NCI-H2081 treated with DMSO at 0.1 percent for 48 hours (cell line): ENCODE results near the gene TEP1.
"Not testable (repeated sequence)": the region's sequence is repeated elsewhere in the genome, so short reads cannot be mapped to it uniquely, and the experiment has no call there.

Source experiments
- DNase-seq: peaks from one replicate; lab custom pipeline; 2025; lab: John Stamatoyannopoulos, UW

Gene TEP1

DNA sequence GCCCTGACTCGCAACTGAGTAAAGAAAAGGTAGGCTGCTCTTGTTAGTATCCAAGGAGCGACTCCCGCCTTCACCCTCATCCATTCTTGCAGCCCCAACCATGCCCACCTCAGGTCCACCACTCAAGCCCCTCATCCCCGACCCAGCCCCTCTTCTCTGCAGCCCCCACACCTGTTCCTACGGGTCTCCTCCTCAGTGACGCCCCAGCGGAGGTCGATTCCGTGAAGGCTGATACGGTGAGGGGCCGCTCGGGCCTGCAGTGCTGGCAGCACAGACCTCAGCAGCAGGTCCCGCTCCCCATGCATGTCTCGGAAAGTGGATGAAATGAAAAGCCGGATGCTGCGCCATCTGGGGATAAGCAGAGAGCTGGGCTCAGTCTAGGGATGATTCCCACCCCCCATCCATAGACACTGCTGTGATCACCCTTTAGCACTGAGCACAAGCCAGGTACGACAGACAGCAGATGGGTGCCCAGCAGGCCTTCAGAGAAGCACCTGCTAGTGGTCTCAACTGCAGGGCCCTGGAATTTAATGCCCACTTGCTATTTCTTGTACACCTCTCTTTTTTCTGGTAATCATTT is 26.9 kb downstream of the TEP1 start:
- DNase-seq: no peak

DNA sequence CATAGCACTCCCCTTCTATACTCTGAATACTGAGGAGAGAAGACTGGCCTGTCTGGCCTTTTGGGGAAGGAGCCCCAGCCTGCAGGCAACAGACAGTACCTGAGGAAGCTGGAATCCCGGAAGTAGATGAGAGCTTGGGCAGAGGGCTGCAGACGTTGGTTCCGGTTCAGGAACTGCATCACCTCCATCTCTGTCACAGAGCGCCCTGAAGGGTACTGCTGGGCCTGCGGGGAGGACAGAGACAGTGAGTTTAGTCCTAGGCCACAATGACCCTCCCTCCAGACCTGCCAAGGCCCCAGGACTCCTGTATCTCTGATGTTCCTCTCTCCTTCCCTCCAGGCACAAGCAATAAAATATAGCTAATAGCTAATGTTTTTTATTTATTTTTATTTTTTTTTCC is 28.4 kb downstream of the TEP1 start:
- no peak for DNase-seq

DNA sequence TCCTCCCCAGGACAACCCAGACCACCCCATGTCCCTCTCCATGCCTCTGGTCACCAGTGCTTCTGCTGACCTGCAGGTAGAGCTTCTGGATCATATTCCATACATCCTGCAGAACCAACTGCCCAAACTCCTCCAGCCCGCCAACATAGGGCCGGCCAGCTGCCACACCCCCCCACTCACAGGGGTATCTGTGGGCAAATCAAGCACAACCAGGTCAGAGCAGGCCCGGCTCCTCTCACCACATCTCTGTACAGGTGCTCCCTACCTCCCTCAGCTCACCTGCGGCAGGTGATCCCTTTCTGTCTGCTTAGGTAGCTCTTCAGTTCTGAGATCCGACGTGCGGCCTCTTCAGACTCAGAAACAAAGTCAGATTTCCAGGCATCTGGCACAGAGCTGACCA is 29.0 kb downstream of the TEP1 start:
- no peak for DNase-seq

DNA sequence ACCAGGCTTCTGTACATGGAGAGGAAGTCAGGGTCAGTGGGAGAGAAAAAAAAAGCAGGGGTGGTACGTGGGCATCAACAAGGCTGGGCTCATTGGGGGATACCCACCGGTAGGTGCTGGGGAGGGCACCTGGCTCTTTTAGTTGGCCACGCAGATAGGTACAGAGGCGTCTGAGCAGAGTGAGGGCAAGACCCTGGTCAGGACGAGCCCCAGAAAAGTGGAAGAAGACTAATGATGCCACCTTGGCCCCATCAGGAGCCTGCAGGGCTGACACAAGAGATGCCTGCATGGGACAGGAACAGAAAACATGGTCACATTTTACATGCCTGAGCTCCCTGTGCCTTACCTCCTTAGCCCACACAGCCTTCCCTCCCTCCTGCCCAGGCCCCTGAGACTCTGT is 29.7 kb downstream of the TEP1 start:
- no peak for DNase-seq

DNA sequence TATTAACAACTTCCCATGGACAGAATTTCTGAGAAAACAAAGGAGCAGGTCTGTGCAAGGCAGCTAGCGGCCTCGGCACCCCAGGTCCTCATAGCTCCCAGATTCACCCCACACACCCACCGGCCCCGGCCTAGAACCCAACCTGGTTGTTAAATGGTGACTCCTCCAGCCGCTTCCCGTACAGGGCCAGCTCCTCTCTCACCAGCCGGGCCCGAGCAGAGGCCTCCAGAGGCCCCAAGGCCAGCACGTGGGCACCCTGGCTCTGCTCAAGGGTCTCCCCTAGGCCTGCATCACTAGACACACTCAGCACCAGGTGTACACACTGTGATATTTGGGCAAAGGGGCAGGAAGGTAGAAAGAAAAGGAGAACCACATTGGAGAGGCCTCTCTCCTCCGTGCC is 30.3 kb downstream of the TEP1 start:
- no peak for DNase-seq

DNA sequence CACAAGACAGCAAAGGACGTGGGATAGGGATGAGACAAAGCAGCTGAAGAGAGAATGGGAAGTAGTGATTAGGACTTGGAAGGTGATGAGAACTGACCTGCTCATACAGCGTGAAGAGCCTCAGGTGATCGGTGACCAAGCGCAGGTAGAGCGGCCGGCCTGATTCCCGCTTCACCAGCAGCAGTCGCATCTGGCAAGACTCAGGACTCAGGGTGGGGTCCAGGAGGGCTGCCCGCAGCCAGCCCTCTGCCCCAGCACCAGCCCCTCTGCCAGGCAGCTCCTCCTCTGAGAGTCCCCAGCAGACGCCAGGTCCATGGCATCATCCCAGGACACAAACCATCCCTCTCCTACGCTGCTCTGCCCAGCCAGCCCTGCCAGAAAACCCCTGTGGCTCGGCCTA is 30.8 kb downstream of the TEP1 start:
- DNase-seq: no peak

DNA sequence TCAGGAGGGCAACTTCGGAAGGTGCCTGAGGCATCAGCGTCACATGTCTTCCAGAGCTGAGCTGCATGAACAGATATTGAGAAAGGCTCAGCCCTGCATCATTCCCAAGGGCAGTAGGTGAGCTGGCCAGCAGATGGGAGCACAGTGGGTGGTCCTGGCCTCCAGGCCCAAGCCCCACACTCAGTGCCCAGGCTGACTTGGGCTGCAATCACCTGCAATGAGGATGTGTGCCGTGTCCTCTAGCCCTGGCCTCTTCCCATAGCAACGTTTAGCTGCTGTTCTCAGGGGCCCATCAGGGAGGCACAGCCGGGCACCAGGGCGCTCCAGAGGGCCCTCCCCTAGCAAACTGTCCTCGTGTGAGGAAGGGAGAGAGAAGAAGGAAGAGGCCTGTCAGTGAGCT is 32.0 kb downstream of the TEP1 start:
- DNase-seq: no peak

DNA sequence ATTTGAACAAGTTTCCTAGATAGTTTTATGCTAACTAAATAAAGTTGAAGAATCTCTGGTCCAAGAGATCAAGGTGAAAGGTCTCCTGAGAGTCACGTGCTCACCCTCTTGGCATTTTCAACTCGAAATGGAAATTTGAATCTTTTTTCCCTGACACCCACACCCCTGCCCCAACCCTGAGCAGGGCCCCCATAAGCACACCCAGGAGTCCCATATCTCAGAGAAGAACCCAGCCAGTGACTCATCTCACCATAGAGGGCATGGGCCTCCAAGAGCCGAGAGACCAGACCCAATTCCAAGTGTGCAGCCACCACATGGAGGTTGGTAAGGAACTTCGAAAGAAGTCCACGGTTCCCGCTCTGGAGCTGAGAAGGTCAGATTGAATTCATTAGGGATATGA is 32.6 kb downstream of the TEP1 start:
- DNase-seq: no peak

DNA sequence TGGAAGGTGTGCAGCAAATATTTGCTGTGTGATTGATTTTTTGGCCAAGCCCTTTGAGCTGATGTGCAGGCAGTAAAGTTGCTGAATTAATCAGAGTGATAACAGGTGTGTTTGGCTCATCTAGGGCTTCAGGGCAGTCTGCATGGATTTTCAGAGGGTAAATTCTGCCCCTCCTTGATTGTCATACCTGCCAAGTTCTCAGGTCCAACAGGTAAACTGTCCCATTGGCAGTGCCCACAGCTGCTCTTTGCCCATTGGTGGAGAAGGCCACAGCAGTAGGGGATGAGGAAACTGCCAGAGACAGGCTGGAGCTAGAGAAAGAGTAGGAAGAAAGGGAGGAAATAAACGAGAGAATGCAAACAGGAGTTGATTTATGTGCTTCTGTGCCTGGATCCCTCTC is 33.6 kb downstream of the TEP1 start:
- DNase-seq: no peak

DNA sequence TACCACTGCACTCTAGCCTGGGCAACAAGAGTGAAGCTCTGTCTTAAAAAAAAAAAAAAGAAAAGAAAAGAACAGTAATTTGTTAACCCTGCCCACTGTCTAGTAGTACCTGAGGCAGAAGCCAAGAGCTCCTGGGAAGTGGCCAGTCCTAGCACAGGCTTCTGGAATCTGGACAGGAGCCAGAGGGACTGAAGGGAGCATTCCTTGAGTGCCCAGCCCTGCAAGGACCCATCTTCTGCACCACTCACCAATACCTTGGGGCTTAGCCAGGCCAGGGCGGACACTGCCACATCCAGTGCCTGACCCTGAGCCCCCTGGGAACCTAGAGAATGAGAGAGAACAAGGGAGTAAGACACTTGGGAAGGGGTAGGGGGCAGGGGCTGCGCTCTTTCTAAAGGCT is 36.1 kb downstream of the TEP1 start:
- no peak for DNase-seq

DNA sequence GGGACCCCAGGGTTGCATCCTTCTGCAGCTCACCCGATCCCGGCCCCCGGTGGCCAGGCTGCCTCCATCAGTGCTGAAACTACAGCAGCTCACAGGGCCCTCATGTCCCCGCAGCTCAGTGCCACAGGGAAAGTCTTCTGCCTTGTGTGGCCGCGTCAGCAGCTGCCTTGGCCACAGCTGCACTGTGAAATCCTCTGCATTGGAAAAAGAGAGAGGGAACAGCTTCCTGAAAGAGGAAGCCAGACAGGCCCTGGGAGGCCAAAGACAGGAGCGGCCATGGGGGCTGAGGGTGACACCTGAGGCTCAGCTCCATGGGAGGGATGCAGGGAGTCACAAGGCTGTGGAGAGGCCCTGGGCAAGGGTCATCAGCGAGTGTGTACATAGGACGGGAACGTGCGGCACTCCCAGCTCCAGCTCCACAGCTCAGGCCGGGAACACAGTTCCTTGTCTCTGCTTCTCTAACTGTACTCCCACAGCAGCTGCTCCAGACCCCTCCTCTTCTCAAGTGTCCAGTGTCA is 37.2 kb downstream of the TEP1 start:
- DNase-seq: no peak

DNA sequence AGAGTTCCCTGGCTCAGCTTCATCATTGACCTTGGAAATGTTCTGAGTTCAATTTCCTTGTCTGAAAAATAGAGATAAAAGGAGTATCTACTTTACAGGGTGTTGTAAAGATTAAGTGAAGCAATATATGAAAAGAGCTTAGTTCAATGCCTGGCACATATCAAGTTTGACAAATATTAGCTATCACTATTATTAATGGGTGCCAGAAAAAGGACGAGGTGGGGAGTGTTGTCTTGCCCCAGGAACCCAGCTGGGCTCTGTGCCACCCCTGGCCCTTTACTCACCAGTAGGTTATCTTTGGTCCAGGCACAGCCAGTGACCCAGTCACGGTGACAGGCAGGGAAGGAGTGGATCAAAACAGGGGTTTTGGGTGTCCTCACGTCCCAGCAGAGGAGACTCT is 37.8 kb downstream of the TEP1 start:
- no peak for DNase-seq

DNA sequence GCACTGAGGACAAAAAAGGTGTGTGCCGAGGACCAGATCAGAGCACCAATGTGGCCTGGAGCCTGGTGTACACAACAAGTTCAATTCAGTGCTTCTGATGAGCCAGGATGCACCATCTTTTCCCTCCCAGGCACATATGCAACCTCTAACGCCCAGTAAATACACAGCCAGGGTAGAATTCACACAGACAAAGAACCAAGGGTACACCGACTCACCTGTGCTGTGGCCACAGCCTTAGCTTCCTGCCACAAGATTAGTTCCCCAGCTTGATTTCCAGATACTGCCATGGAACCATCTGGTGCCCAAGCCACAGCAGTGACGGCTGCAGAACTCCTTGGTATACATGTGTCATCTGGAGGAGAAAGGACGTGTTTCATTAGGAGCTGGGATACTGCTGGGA is 40.5 kb downstream of the TEP1 start:
- no peak for DNase-seq

DNA sequence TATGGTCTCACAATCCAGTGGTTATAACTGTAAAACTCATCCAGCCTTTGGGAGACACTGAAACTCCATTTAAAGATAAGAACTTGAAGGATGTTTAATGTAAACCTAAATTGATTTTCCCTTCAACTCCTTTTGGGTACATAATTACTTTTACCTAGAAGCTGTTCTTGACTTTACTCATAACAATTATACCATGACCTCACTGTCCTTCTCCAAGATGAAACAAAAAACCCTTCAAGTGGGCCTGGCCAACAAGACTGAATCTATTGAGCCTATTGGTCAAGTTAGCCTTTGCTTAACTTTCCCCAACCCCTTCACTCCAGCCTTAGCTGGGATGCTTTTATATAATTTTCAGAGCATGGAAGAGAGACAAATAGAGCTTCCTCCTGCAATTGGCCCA is 47.4 kb downstream of the TEP1 start:
- no peak for DNase-seq

DNA sequence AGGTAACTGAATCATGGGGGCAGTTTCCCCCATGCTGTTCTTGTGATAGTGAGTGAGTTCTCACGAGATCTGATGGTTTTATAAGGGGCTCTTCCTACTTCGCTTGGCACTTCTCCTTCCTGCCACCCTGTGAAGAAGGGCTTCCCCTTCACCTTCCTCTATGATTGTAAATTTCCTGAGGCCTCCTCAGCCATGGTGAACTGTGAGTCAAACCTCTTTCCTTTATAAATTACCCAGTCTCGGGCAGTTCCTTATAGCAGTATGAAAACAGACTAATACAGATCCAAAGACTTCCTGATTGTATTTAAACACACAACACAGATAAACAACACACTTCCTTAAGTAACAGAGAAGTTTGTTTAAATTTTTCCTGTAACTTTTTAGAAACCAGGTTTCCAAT is 54.8 kb downstream of the TEP1 start:
- not testable (repeated sequence) for DNase-seq

DNA sequence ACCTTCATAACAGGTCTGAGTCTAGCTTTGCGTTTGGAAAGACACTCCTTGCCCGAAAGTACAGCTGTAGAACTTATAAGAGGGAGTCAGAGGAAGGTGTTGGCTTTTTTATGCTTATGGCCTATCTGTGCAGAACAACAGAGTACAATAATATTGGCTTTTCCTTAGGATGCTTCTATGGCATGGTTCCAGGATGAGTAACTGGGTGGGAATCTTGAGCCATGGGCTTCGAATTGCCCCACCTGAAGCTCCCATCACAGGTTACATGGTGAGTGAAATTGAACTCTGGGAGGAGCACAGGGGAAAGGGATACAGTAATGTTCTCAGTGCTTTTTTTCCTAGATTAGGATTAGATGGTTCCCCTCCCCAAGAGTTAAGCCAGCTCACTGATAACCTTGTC is 56.9 kb downstream of the TEP1 start:
- DNase-seq: no peak

DNA sequence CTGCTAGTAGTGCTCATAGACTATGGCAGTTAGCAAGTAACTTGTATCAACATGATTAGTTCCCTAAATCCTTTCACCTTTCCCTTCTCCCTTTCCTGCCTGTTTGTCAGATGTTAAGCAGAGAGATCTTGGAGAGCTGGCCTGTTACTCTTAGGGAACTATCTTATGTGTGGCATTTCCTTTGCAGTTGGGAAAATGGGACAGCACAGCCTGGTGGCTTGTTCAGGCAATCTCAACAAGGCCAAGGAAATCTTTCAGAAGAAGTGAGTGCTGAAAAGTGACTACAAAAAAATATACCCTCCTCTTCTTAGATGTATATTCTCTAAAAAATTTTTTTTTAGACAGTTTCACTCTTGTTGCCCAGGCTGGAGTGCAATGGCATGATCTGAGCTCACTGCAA is 62.4 kb downstream of the TEP1 start:
- no peak for DNase-seq

DNA sequence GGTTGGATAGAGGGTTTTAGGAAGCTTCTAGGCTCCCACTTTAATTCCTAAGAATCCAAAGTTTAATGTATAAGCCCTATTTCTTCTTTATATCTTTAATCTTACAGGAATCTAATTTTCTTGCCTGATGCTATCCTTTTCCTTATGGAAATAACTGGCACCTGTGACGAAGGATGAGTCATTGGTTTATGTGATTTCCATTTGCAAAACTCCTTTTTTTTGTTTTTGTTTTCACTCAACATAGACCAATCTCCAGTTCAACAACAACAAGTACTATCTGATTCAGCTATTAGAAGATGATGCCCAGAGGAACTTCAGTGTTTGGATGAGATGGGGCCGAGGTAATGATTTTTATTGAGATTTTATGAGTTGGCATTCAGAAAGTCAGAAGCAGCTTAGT is 63.0 kb downstream of the TEP1 start:
- no peak for DNase-seq

DNA sequence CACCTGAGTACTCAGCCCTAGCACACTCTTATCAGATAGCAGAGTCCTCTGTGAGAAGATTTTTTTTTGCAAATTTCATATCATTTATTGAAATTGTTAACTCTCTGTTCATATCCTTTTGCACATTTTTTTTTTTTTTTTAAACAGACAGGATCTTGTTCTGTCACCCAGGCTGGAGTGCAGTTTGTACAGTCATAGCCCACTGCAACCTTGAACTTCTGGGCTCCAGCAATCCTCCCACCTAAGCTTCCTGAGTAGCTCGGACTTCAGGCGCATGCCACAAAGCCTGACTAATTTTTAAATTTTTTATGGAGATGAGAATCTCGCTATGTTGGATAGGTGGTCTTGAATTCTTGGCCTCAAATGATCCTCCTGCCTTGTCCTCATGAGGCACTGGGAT is 65.6 kb downstream of the TEP1 start:
- no peak for DNase-seq

DNA sequence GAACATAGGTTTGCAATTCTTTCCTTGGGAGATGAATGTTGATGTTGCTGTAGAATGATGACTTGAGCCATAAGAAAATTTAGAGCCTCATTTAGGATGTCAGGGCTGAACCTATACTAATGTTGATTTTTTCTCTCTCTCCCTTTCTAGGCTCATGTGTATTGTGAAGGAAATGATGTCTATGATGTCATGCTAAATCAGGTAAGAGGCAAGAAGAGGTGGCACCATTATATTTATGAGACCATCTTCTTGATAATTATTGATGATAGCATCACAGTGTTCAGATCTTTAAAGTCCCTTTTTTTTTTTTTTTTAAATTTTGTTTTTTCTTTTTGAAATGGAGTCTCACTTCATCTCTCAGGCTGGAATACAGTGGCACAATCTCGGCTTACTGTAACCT is 66.6 kb downstream of the TEP1 start:
- no peak for DNase-seq

DNA sequence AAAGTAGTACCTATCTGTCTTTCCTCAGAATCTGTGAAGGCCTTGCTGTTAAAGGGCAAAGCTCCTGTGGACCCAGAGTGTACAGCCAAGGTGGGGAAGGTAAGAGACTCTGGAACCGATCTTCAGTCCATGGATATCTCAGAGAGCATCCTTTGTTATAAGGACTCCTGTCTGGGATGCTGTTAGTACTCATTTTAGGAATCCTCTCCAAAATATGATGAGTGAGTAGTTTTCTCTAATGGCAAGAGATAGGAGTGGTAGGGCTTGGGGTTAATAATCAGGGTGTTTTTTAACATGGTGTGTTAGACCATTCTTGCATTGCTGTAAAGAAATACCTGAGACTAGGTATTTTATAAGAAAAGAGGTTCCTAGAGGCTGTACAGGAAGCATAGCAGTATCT is 67.9 kb downstream of the TEP1 start:
- DNase-seq: no peak

DNA sequence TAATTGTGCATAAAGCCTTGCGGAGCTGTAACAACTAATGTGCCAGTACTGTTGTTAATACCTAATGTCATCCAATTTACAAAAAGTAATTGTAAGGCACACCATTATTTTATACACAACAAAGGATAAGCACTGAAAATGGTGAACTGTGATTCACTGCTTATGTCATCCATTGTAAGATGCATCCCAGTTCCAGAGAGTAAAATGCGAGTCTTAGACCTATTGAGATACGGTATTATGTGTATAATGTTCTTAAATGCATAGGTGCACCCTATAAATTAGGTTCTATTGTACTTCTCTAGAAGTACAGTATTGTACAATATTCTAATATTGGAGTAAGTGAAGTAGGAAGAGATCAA is 69.5 kb downstream of the TEP1 start:
- DNase-seq: no peak

DNA sequence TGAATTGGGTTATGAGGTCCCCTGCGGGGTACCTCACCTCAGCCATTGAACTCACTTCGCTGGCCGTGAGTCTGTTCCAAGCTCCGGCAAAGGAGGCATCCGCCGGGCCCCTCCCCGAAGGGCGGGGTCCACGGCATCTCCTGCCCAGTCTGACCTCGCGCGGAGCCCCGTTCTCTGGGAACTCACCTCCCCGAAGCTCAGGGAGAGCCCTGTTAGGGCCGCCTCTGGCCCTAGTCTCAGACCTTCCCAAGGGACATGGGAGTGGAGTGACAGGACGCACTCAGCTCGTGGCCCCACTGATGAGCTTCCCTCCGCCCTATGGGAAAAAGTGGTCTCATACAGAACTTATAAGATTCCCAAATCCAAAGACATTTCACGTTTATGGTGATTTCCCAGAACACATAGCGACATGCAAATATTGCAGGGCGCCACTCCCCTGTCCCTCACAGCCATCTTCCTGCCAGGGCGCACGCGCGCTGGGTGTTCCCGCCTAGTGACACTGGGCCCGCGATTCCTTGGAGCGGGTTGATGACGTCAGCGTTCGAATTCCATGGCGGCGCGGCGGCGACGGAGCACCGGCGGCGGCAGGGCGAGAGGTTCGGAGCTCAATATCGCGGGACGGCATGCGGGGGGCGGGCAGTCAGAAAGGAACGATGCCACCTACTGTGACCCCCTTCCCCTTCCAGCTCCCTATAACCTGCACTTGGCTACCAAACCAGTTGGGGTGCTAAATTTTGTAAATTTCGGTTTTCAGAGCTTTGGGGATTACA is 70.0 kb downstream of the TEP1 start, which contains the start of gene PARP2:
TSS of gene PARP2 (plus strand) at position 544 of the 770 bp plus-strand sequence. CDS start at position 551, 7 bp downstream.
- DNase-seq: peak; percentile 100

DNA sequence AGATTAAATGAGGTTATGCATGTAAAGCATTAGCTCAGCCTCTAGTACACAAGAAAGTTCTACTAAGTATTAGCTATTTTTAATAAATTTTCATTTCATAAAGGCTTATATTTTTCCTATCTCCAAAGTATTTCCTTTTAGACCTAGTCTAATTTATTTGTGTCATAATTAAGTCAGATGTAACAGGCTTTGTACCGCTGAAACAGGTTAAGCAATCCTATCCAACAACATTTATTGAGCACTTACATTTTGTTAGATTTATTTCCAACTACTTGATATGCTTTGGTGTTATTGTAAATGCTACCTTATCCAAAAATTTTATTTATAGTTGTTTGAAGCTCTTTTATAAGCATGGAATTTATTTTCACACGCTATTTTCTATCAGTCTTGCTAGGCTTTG is 71.7 kb downstream of the TEP1 start:
- DNase-seq: no peak
